HL-60 (cell line): ENCODE measurements around the gene TMPRSS9.

Source experiments
- DNase-seq, 2 experiments: peaks; one replicate each; pipeline ENCODE4 v3.0.0-alpha.2; 2010 to 2020; ENCODE audit warnings: low read depth in 1 of 2, low spot score in 1 of 2
- H3K27ac ChIP-seq: fragments of 250-450 bp; sonication (Bioruptor Pico); replicated peaks from 2 replicates; pipeline ENCODE4 v1.5.1; 2020; ENCODE audit warnings: mild to moderate bottlenecking, moderate library complexity
- H3K27me3 ChIP-seq: fragments of 250-450 bp; sonication (Bioruptor Pico); 2 replicates; pipeline ENCODE4 v1.5.1; 2021; ENCODE audit warnings: mild to moderate bottlenecking, moderate library complexity; ENCODE audit not compliant: insufficient read depth, poor library complexity, severe bottlenecking
- H3K4me3 ChIP-seq: replicated peaks from 2 replicates; pipeline ENCODE4 v1.5.1; 2011; ENCODE audit warnings: mild to moderate bottlenecking, control low read depth, low read length; ENCODE audit not compliant: insufficient read depth
- CTCF ChIP-seq: IDR thresholded peaks from one replicate; pipeline ENCODE4 v1.5.1; 2011; ENCODE audit warnings: low read length, control low read depth, inconsistent platforms; ENCODE audit not compliant: insufficient read depth
- GABPA ChIP-seq: IDR thresholded peaks from 2 replicates; pipeline ENCODE4 v1.6.1; 2012; ENCODE audit warnings: low read depth
- POLR2AphosphoS5 ChIP-seq: IDR thresholded peaks from 2 replicates; pipeline ENCODE4 v1.6.1; 2012; ENCODE audit warnings: low read depth
- REST ChIP-seq: IDR thresholded peaks from 2 replicates; pipeline ENCODE4 v1.6.1; 2012; ENCODE audit warnings: low read depth; ENCODE audit not compliant: insufficient replicate concordance
- SPI1 ChIP-seq: IDR thresholded peaks from 2 replicates; pipeline ENCODE4 v1.6.1; 2012; ENCODE audit warnings: low read depth, mild to moderate bottlenecking, borderline replicate concordance

The TMPRSS9 gene

GRCh38 chr19:2327773-2328400, 32.2 kb upstream of the TMPRSS9 start:
- peak; percentile 75 to 93 for DNase-seq
- TF ChIP-seq GABPA (no peak), SPI1 (peak; percentile 70; the same call in 1 of the 2 replicates)
- peak overlapping the region; percentile 75 for H3K27ac ChIP-seq
- peak overlapping the region; percentile 88 for H3K4me3 ChIP-seq
- no peaks in the 10 kb centered on the region for H3K27me3 ChIP-seq

GRCh38 chr19:2328401-2329148, 31.5 kb upstream of the TMPRSS9 start, which contains the start of the genes LSM7 and SPPL2B:
Gene LSM7 (minus strand): TSS chr19:2328586. CDS start chr19:2328566, 20 bp downstream.
Gene SPPL2B (plus strand): TSS chr19:2328684. CDS start chr19:2328710, 26 bp downstream.
- Histone ChIP-seq H3K4me3 (peak within 1 kb of the TSS; percentile 88), H3K27me3 (no peaks in the 10 kb centered on the region), H3K27ac (peak within 1 kb of the TSS; percentile 75)
- TF ChIP-seq CTCF, result no peak
- peak; percentile 88 for TF ChIP-seq POLR2AphosphoS5
- no peak for TF ChIP-seq GABPA
- no peak for TF ChIP-seq REST
- TF ChIP-seq SPI1, result no peak
- peak; percentile 89 for DNase-seq

GRCh38 chr19:2329149-2329478, 31.0 kb upstream of the TMPRSS9 start:
- TF ChIP-seq GABPA (no peak), CTCF (no peak), SPI1 (no peak), POLR2AphosphoS5 (no peak), REST (no peak)
- no peak for DNase-seq
- Histone ChIP-seq H3K4me3 (peak overlapping the region; percentile 88), H3K27ac (peak overlapping the region; percentile 75), H3K27me3 (no peaks in the 10 kb centered on the region)

- Histone ChIP-seq H3K27ac (peak overlapping the region; percentile 75; the same call in 1 of the 2 replicates), H3K27me3 (no peaks in the 10 kb centered on the region), H3K4me3 (peak overlapping the region; percentile 88)
- DNase-seq, result no peak
- TF ChIP-seq SPI1 (no peak), POLR2AphosphoS5 (no peak), CTCF (no peak), REST (no peak), GABPA (no peak)
These were observed 30.6 kb upstream of the TMPRSS9 start for GRCh38 chr19:2329501-2329916.
